Measurements from ENCODE around the gene NUP214. TPM values are rescaled to one million over a fixed set of nuclear protein-coding genes. Genes with fewer than 3 reads are reported as not detected.
A peak's percentile ranks its signal among the peaks of the same experiment; 100 is the strongest.
"Not testable (repeated sequence)": the region's sequence is repeated elsewhere in the genome, so short reads cannot be mapped to it uniquely, and the experiment has no call there.

The NUP214 gene
- total RNA-seq, 2 donors from 2014 or later: 44.1 to 55.1 TPM

GRCh38 chr9:131145245-131145644 lies 19.9 kb downstream of the NUP214 start:
- intact Hi-C loops (cut with DNase I, micrococcal nuclease): no loop called here
- ATAC-seq: no peak
- no peak for DNase-seq

GRCh38 chr9:131146186-131146585 lies 20.8 kb downstream of the NUP214 start:
- DNase-seq: no peak
- ATAC-seq: no peak
- intact Hi-C loops (cut with DNase I, micrococcal nuclease): no loop called here

- ATAC-seq: no peak
- intact Hi-C loops (cut with DNase I, micrococcal nuclease): no loop called here
- no peak for DNase-seq
Measured at GRCh38 chr9:131148276-131148675, 22.9 kb downstream of the NUP214 start.

GRCh38 chr9:131148966-131149687 lies 23.7 kb downstream of the NUP214 start:
- no peak for DNase-seq
- intact Hi-C loops (cut with DNase I, micrococcal nuclease): no loop called here
- no peak for ATAC-seq

- intact Hi-C loops (cut with DNase I, micrococcal nuclease): no loop called here
- no peak for DNase-seq
- no peak for ATAC-seq
Measured at GRCh38 chr9:131149688-131150053, 24.3 kb downstream of the NUP214 start.

DNA sequence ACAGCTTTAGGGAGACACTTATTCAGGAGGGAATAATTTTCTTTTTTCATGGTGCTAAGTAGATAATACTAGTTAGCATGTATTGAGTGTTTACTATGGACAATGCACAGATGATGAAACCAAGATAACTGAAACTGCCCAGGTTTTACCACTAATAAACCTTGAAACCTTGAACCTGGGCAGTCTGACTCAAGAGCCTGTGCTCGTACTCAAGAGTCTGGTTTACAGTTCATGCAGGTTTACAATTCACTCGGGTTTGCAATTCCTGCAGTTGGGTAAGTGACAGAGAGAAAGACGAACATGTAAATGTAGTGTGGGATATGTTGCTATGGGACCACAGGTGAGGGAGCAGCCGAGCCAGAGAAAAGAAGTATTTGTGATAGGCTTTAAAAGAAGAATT lies 28.2 kb downstream of the NUP214 start:
- ATAC-seq (no peak), DNase-seq (no peak)
- intact Hi-C loops (cut with DNase I, micrococcal nuclease): no loop called here

DNA sequence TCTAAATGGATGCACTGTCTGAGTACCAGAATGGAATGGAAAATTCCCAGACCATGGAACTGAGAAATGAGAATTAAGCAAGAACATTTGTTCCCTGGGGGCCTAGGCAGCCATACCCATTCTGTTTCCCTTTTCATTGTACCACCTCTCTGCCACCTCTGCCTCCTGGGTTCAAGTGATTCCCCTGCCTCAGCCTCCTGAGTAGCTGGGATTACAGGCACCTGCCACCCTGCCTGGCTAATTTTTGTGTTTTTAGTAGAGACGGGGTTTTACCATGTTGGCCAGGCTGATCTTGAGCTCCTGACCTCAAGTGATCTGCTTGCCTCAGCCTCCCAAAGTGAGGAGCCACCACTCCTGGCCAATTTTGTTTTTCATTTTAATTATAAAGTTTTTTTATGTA lies 33.3 kb downstream of the NUP214 start:
- DNase-seq; intact Hi-C loops (cut with DNase I, micrococcal nuclease); ATAC-seq: not testable (repeated sequence)

DNA sequence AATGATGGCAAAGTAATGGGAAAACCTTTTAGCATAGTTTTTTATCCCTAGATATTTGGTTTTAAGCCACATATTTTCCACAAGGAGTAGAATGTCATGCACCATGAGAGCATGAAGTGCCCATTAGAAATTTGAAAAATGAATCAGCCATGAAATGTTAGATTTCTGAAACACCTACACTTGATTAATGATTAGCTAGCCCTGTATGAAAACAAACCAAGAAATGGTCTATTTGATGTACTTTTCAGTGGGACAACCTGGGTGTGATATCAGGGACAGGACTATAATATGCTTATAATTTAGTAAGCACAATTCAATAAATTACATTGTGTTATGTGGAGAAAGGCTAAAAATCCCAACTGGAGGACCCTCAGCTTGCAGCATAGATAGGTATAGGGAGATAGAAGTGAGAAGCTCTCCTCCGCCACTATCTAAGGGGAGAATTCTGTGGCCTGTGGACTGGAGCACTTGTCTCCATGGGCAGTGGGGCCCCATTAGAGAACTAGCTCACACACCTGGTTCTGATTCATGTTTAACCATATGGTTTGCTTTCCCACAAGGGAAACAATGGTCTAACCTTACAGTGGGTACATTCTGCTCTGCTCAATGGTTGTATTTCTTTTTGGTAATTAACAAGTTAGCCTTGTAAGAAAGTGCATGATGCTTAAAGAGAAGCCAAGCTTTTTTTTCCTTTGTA lies 35.2 kb downstream of the NUP214 start:
- DNase-seq (no peak), ATAC-seq (no peak)
- intact Hi-C loops (cut with DNase I, micrococcal nuclease): no loop called here

DNA sequence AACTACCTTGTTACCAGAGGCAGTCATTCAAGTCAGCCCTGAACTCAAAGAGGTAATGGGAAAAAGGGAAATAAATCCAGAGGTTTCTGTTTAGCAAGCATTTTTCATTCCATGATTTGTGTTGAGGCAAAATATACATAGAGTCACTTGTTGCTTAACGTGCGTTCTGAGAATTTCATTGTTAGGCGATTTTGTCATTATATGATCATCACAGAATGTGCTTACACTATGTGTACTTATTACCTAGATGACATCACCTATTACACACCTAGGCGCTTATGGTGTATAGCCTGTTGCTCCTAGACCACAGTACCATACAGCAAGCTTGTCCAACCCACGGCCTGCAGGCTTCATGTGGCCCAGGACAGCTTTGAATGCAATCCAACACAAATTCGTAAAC lies 36.2 kb downstream of the NUP214 start:
- DNase-seq (no peak), ATAC-seq (no peak)

DNA sequence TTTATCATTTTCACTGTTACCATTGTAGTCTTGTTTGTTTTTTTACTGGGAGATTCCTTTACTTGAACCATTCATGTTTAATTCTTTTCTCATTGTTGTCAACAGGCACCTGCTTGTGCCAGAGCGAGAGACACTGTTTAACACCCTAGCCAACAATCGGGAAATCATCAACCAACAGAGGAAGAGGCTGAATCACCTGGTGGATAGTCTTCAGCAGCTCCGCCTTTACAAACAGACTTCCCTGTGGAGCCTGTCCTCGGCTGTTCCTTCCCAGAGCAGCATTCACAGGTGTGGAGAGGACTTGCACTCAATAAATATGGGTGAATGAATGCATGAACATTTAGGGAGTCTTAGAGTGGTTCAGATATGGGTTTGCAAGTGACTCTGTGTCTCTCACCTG lies 37.5 kb downstream of the NUP214 start:
- DNase-seq: no peak
- intact Hi-C loops (cut with DNase I, micrococcal nuclease): no loop called here
- peak; percentile 69 for ATAC-seq

More for the DNA sequence above, 36.2 kb downstream of the NUP214 start:
- intact Hi-C loops (cut with DNase I, micrococcal nuclease): no loop called here

- intact Hi-C loops (cut with DNase I, micrococcal nuclease): no loop called here
- no peak for DNase-seq
Measured at GRCh38 chr9:131165523-131165922, 40.1 kb downstream of the NUP214 start.

DNA sequence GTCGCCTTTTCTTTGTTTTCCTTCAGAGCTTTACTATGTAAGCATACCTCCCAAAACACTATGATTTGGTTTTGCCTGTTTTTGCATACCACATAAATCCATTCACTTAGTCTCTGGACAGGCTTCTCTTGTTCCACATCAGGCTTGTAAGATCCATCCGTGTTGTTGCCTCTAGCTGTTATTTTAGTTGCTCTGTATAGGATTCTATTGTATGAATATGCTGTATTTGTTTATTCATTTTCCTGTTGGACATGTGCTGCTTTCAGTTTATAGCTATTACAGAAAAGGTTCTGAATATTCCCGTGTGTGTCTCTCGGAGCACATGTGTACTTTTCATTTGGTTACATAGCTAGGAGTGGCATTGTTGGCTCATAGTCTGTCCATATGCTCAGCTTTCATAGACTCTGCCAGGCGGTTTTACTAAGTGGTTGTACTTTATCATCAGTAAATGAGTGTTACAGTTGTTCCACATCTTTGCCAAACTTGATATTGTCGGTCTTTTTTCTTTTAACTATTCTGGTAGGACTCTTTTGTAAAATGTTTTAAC lies 41.8 kb downstream of the NUP214 start:
- DNase-seq (no peak), ATAC-seq (peak; percentile 96)
- intact Hi-C loops (cut with DNase I, micrococcal nuclease): no loop called here

More at GRCh38 chr9:131165523-131165922, 40.1 kb downstream of the NUP214 start:
- ATAC-seq: no peak

DNA sequence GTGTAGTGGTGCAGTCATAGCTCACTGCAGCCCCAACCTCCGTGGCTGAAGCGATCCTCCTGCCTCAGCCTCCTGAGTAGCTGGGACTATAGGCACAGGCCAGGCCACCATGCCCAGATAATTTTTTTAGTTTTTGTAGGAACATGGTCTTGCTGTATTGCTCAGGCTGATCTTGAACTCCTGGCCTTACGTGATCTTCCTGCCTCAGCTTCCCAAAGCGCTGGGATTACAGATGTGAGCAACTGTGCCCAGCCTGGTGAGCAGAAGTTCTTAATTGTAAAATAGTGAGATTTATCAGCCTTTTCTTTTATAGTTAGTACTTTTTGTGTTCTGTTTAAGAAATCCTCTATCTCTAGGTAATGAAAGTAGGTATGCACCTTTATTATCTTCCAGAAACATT lies 42.5 kb downstream of the NUP214 start:
- intact Hi-C loops (cut with DNase I, micrococcal nuclease): no loop called here
- DNase-seq: no peak
- ATAC-seq: peak; percentile 15

DNA sequence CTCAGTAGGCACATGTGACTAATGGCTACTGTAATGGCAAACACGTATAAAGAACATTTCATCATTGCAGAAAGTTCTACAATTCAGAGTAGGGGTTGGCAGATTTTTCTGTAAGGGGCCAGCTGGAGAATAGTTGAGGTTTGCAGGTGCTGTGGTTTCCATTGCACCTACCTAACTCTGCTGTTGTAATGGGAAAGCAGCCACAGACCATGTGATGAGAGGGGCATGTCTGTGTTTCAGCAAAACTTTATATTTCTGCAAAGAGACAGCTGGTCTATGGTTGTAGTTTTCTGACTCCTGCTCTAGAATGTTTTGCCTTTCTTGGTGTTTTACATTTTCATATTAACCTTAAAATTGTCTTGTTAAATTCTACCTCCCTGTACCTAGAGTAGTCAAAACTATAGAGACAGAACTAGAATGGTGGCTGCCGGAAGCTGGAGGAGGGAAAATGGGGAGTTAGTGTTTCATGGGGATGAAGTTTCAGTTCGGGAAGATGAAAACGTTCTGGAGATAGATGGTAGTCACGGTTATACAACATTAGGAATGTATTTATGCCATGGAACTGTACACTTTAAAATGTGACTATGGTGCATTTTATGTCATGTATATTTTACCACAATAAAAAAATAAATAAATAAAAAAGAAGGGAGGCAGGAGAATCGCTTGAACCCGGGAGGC lies 44.3 kb downstream of the NUP214 start:
- ATAC-seq (no peak), DNase-seq (no peak)
- intact Hi-C loops (cut with DNase I, micrococcal nuclease): no loop called here

DNA sequence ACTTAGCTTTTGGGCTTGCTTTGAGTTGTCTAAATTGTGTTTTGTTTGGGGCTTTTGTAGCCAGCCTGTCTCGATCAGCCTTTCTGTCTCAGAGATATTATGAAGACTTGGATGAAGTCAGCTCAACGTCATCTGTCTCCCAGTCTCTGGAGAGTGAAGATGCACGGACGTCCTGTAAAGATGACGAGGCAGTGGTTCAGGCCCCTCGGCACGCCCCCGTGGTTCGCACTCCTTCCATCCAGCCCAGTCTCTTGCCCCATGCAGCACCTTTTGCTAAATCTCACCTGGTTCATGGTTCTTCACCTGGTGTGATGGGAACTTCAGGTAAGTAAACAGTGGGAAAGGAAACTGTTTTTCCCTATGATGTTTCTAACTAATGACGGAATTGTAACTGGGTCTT lies 48.6 kb downstream of the NUP214 start:
- ATAC-seq (no peak), DNase-seq (no peak)
- intact Hi-C loops (cut with DNase I, micrococcal nuclease): no loop called here

DNA sequence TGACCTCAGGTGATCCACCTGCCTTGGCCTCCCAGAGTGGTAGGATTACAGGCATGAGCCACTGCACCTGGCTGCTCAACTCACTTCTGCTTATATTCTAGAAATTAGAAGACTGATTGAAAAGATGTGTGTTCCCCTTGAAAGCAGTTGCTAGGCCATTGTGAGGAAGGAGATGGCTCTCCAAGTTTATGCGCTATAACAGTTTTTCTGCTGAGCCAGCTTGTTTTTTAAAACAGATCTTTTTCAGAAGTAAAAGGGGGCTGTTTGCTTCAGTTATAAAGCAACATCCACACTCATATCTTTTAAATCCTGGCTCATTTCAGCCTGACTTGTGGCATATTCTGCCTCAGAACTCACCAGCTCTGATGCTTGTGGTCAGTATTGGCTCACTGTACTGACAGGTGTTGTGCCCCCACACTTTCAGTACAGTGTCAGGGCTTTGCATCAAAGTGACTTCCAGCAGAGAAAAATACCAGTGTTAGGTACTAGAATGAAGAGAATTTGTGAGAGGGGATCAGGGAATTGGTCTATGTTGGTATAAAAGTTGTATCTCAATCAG lies 49.4 kb downstream of the NUP214 start:
- intact Hi-C loops (cut with DNase I, micrococcal nuclease): loop anchor here in 1 of 2 donors (5.0 kb wide), 1 partner anchor 163 kb away; no protein-coding TSS in a partner anchor

GRCh38 chr9:131177898-131178297 lies 52.5 kb downstream of the NUP214 start:
- ATAC-seq (no peak), DNase-seq (no peak)
- intact Hi-C loops (cut with DNase I, micrococcal nuclease): loop anchor here in 1 of 2 donors (5.0 kb wide), 1 partner anchor 159 kb away; no protein-coding TSS in a partner anchor

More for the DNA sequence above, 49.4 kb downstream of the NUP214 start:
- DNase-seq: no peak
- ATAC-seq: no peak

- peak; percentile 32 to 76 for DNase-seq
- intact Hi-C loops (cut with DNase I, micrococcal nuclease): loop anchor here in 1 of 2 donors (5.0 kb wide), 1 partner anchor 159 kb away; no protein-coding TSS in a partner anchor
- peak; percentile 91 for ATAC-seq
Measured at GRCh38 chr9:131178382-131178781, 53.0 kb downstream of the NUP214 start.

- DNase-seq (no peak), ATAC-seq (no peak)
- intact Hi-C loops (cut with DNase I, micrococcal nuclease): loop anchor here in 1 of 2 donors (5.0 kb wide), 1 partner anchor 158 kb away; no protein-coding TSS in a partner anchor
Measured at GRCh38 chr9:131178926-131179325, 53.5 kb downstream of the NUP214 start.
